ENCODE results near the gene PHTF2.

DNA sequence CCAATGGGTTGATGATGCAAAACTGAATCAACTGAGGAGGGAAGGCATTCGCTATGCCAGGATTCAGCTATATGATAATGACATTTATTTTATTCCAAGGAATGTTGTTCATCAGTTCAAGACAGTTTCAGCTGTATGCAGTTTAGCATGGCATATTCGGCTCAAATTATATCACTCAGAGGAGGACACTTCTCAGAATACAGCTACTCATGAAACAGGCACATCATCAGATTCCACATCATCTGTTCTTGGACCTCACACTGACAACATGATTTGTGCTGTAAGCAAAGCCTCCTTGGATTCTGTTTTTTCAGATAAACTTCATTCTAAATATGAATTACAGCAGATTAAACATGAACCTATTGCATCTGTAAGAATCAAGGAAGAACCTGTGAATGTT lies 20.0 kb upstream of the PHTF2 start:
- TF ChIP-seq, protein P1, sequence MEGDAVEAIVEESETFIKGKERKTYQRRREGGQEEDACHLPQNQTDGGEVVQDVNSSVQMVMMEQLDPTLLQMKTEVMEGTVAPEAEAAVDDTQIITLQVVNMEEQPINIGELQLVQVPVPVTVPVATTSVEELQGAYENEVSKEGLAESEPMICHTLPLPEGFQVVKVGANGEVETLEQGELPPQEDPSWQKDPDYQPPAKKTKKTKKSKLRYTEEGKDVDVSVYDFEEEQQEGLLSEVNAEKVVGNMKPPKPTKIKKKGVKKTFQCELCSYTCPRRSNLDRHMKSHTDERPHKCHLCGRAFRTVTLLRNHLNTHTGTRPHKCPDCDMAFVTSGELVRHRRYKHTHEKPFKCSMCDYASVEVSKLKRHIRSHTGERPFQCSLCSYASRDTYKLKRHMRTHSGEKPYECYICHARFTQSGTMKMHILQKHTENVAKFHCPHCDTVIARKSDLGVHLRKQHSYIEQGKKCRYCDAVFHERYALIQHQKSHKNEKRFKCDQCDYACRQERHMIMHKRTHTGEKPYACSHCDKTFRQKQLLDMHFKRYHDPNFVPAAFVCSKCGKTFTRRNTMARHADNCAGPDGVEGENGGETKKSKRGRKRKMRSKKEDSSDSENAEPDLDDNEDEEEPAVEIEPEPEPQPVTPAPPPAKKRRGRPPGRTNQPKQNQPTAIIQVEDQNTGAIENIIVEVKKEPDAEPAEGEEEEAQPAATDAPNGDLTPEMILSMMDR (tag by site-specific recombination; IDR thresholded peaks at IDR 0.05): no peak
- TF ChIP-seq ZNF416 (tag by site-specific recombination; IDR thresholded peaks at IDR 0.05): no peak
- no peak for TF ChIP-seq ZNF571 (tag by site-specific recombination; IDR thresholded peaks at IDR 0.05)
- no peak for TF ChIP-seq ZNF473 (tag by site-specific recombination; IDR thresholded peaks at IDR 0.05)
